ENCODE measurements around the gene PPM1L.
"Not testable (repeated sequence)": the region's sequence is repeated elsewhere in the genome, so short reads cannot be mapped to it uniquely, and the experiment has no call there.

The PPM1L gene

GRCh38 chr3:160968761-160969160 lies 212.7 kb downstream of the PPM1L start:
- no peak overlapping the region for H3K4me3 ChIP-seq (ENCODE audit: low read depth, low read length)
- TF ChIP-seq CTCF (IDR thresholded peaks at IDR 0.05; ENCODE audit: low read depth, low read length): no peak

- H3K4me3 ChIP-seq (ENCODE audit: low read depth, low read length): no peak overlapping the region
- no peak for TF ChIP-seq CTCF (IDR thresholded peaks at IDR 0.05; ENCODE audit: low read depth, low read length)
Observed at GRCh38 chr3:160973067-160973809, 217.2 kb downstream of the PPM1L start.

- no peak for TF ChIP-seq CTCF (IDR thresholded peaks at IDR 0.05; ENCODE audit: low read depth, low read length)
- no peak overlapping the region for H3K4me3 ChIP-seq (ENCODE audit: low read depth, low read length)
Observed at GRCh38 chr3:160977773-160978172, 221.7 kb downstream of the PPM1L start.

- TF ChIP-seq CTCF (IDR thresholded peaks at IDR 0.05; ENCODE audit: low read depth, low read length): no peak
- H3K4me3 ChIP-seq (ENCODE audit: low read depth, low read length): no peak overlapping the region
Observed at GRCh38 chr3:160980740-160981139, 224.7 kb downstream of the PPM1L start.

GRCh38 chr3:160981217-160981938 lies 225.3 kb downstream of the PPM1L start:
- H3K4me3 ChIP-seq (ENCODE audit: low read depth, low read length): no peak overlapping the region
- no peak for TF ChIP-seq CTCF (IDR thresholded peaks at IDR 0.05; ENCODE audit: low read depth, low read length)

- no peak overlapping the region for H3K4me3 ChIP-seq (ENCODE audit: low read depth, low read length)
- TF ChIP-seq CTCF (IDR thresholded peaks at IDR 0.05; ENCODE audit: low read depth, low read length): no peak
Observed at GRCh38 chr3:160982491-160982890, 226.5 kb downstream of the PPM1L start.

- not testable (repeated sequence) for H3K4me3 ChIP-seq (ENCODE audit: low read depth, low read length)
Observed at GRCh38 chr3:160983900-160984299, 227.9 kb downstream of the PPM1L start.

Data from WI38 (cell line).